Natural killer cell treated with Interleukin-12 subunit alpha and Interleukin-12 subunit beta and Interleukin-15 and Interleukin-18, amount 100 ng/mL, for 72 hours (primary cell): Measurements from ENCODE around the gene EIF4EBP3. TPM values are rescaled to one million over a fixed set of nuclear protein-coding genes. Genes with fewer than 3 reads are reported as not detected.
"Not testable (repeated sequence)": the region's sequence is repeated elsewhere in the genome, so short reads cannot be mapped to it uniquely, and the experiment has no call there.

ENCODE experiments used
- ATAC-seq, 2 donors: fragments of 150-1000 bp; cut with Tn5 transposase in 1 of 2; sonication (Bioruptor Pico), chemical (Tn5 transposase) in 1 of 2; 2 replicates each; pipeline ENCODE4 v1.10.0; 2021
- DNase-seq: peaks from one replicate; pipeline ENCODE4 v3.0.0; 2022; ENCODE audit warnings: low spot score
- H3K27ac Mint-ChIP-seq, 2 donors: 1 replicate in 1 of 2; 2 replicates in 1 of 2; pipeline ENCODE4 v1.8.0; 2022; ENCODE audit warnings: mixed read lengths in 2 of 2, mild to moderate bottlenecking in 1 of 2, moderate library complexity in 1 of 2
- H3K27me3 Mint-ChIP-seq, 2 donors: 1 replicate in 1 of 2; 2 replicates in 1 of 2; pipeline ENCODE4 v1.8.0; 2022; ENCODE audit warnings: mixed read lengths in 2 of 2
- H3K36me3 Mint-ChIP-seq: one replicate; pipeline ENCODE4 v1.8.0; 2022; ENCODE audit warnings: mixed read lengths
- H3K4me1 Mint-ChIP-seq, 2 donors: 1 replicate in 1 of 2; 2 replicates in 1 of 2; pipeline ENCODE4 v1.8.0; 2022; ENCODE audit warnings: low read depth in 2 of 2, mixed read lengths in 2 of 2, mild to moderate bottlenecking in 1 of 2
- H3K4me3 Mint-ChIP-seq: one replicate; pipeline ENCODE4 v1.8.0; 2022; ENCODE audit warnings: mixed read lengths
- H3K9me3 Mint-ChIP-seq: 2 replicates; pipeline ENCODE4 v1.8.0; 2022; ENCODE audit warnings: mixed read lengths
- total RNA-seq, 2 donors: library from RNA; stranded (reverse); gene quantifications; one replicate each; pipeline ENCODE4 v1.2.3, GENCODE V29; 2022

The EIF4EBP3 gene
- total RNA-seq, 2 donors from 2014 or later: 7.0 to 8.6 TPM

- H3K4me1 Mint-ChIP-seq: peaks cover 7 to 12% of the 10 kb centered on the region in 2 donors
- H3K9me3 Mint-ChIP-seq: no peaks in the 10 kb centered on the region
- H3K27ac Mint-ChIP-seq: no peak overlapping the region
- no peak overlapping the region for H3K4me3 Mint-ChIP-seq
- H3K27me3 Mint-ChIP-seq: no peaks in the 10 kb centered on the region
- no peaks in the 10 kb centered on the region for H3K36me3 Mint-ChIP-seq
- no peak for ATAC-seq
- peak; percentile 5 for DNase-seq
Observed at GRCh38 chr5:140574165-140574564, 26.7 kb downstream of the EIF4EBP3 start.

GRCh38 chr5:140575309-140575708 lies 27.8 kb downstream of the EIF4EBP3 start:
- Mint-ChIP-seq H3K9me3 (no peaks in the 10 kb centered on the region), H3K4me3 (no peak overlapping the region), H3K4me1 (peaks cover 2 to 3% of the 10 kb centered on the region in 2 donors), H3K36me3 (no peaks in the 10 kb centered on the region), H3K27me3 (no peaks in the 10 kb centered on the region), H3K27ac (no peak overlapping the region)
- ATAC-seq: no peak
- DNase-seq: no peak

GRCh38 chr5:140576776-140577201 lies 29.3 kb downstream of the EIF4EBP3 start:
- Mint-ChIP-seq H3K4me3 (no peak overlapping the region), H3K27me3 (peaks cover 3 to 7% of the 10 kb centered on the region in 2 donors), H3K9me3 (no peaks in the 10 kb centered on the region), H3K27ac (no peak overlapping the region), H3K36me3 (no peaks in the 10 kb centered on the region), H3K4me1 (no peaks in the 10 kb centered on the region)
- ATAC-seq (no peak), DNase-seq (no peak)

- not testable (repeated sequence) for DNase-seq, H3K36me3 Mint-ChIP-seq, ATAC-seq, H3K4me3 Mint-ChIP-seq, H3K27ac Mint-ChIP-seq, H3K4me1 Mint-ChIP-seq, H3K9me3 Mint-ChIP-seq
- peaks cover 7 to 11% of the 10 kb centered on the region in 2 donors for H3K27me3 Mint-ChIP-seq
Observed at GRCh38 chr5:140579188-140579747, 31.8 kb downstream of the EIF4EBP3 start.

GRCh38 chr5:140587495-140587894 lies 40.0 kb downstream of the EIF4EBP3 start:
- H3K4me3 Mint-ChIP-seq: no peak overlapping the region

GRCh38 chr5:140588311-140589070 lies 41.0 kb downstream of the EIF4EBP3 start:
- DNase-seq (no peak), ATAC-seq (no peak)
- Mint-ChIP-seq H3K27ac (no peak overlapping the region), H3K36me3 (no peaks in the 10 kb centered on the region), H3K4me3 (no peak overlapping the region), H3K27me3 (peaks cover 0 to 10% of the 10 kb centered on the region in 2 donors), H3K9me3 (no peaks in the 10 kb centered on the region), H3K4me1 (no peaks in the 10 kb centered on the region)

More at GRCh38 chr5:140587495-140587894, 40.0 kb downstream of the EIF4EBP3 start:
- Mint-ChIP-seq H3K4me1 (no peaks in the 10 kb centered on the region), H3K36me3 (no peaks in the 10 kb centered on the region), H3K27me3 (peaks cover 0 to 15% of the 10 kb centered on the region in 2 donors), H3K9me3 (no peaks in the 10 kb centered on the region), H3K27ac (no peak overlapping the region)
- DNase-seq (no peak), ATAC-seq (no peak)

GRCh38 chr5:140590861-140591260 lies 43.4 kb downstream of the EIF4EBP3 start:
- no peak overlapping the region for H3K4me3 Mint-ChIP-seq
- peaks cover 0 to 7% of the 10 kb centered on the region in 2 donors for H3K27me3 Mint-ChIP-seq
- H3K36me3 Mint-ChIP-seq: no peaks in the 10 kb centered on the region
- H3K9me3 Mint-ChIP-seq: no peaks in the 10 kb centered on the region
- no peak overlapping the region for H3K27ac Mint-ChIP-seq
- no peak for ATAC-seq
- no peaks in the 10 kb centered on the region for H3K4me1 Mint-ChIP-seq
- no peak for DNase-seq

- ATAC-seq (peak in 1 of 2 donors; percentile 11), DNase-seq (no peak)
- H3K27ac Mint-ChIP-seq: no peak overlapping the region
- H3K27me3 Mint-ChIP-seq: peaks cover 0 to 3% of the 10 kb centered on the region in 2 donors
- no peaks in the 10 kb centered on the region for H3K4me1 Mint-ChIP-seq
- no peaks in the 10 kb centered on the region for H3K9me3 Mint-ChIP-seq
- no peak overlapping the region for H3K4me3 Mint-ChIP-seq
- H3K36me3 Mint-ChIP-seq: no peaks in the 10 kb centered on the region
Observed at GRCh38 chr5:140591747-140592372, 44.4 kb downstream of the EIF4EBP3 start.

- H3K27ac Mint-ChIP-seq, H3K4me1 Mint-ChIP-seq, H3K36me3 Mint-ChIP-seq, H3K9me3 Mint-ChIP-seq, H3K4me3 Mint-ChIP-seq, H3K27me3 Mint-ChIP-seq, ATAC-seq, DNase-seq: not testable (repeated sequence)
Observed at GRCh38 chr5:140593070-140593469, 45.6 kb downstream of the EIF4EBP3 start.

- Mint-ChIP-seq H3K27ac (no peak overlapping the region), H3K27me3 (peaks cover 0 to 3% of the 10 kb centered on the region in 2 donors), H3K4me1 (no peaks in the 10 kb centered on the region), H3K4me3 (no peak overlapping the region), H3K36me3 (no peaks in the 10 kb centered on the region), H3K9me3 (no peaks in the 10 kb centered on the region)
- ATAC-seq (peak in 1 of 2 donors; percentile 46), DNase-seq (no peak)
Observed at GRCh38 chr5:140594169-140594568, 46.7 kb downstream of the EIF4EBP3 start.

- DNase-seq: no peak
- no peaks in the 10 kb centered on the region for H3K9me3 Mint-ChIP-seq
- no peak for ATAC-seq
- no peak overlapping the region for H3K27ac Mint-ChIP-seq
- H3K36me3 Mint-ChIP-seq: no peaks in the 10 kb centered on the region
- peaks cover 0 to 2% of the 10 kb centered on the region in 2 donors for H3K27me3 Mint-ChIP-seq
- H3K4me1 Mint-ChIP-seq: no peaks in the 10 kb centered on the region
- no peak overlapping the region for H3K4me3 Mint-ChIP-seq
Observed at GRCh38 chr5:140595538-140596300, 48.3 kb downstream of the EIF4EBP3 start.

- H3K4me1 Mint-ChIP-seq: no peaks in the 10 kb centered on the region
- no peaks in the 10 kb centered on the region for H3K9me3 Mint-ChIP-seq
- no peaks in the 10 kb centered on the region for H3K36me3 Mint-ChIP-seq
- no peak for ATAC-seq
- H3K27me3 Mint-ChIP-seq: peaks cover 0 to 2% of the 10 kb centered on the region in 2 donors
- no peak for DNase-seq
- H3K27ac Mint-ChIP-seq: no peak overlapping the region
- no peak overlapping the region for H3K4me3 Mint-ChIP-seq
Observed at GRCh38 chr5:140596321-140596741, 48.9 kb downstream of the EIF4EBP3 start.

GRCh38 chr5:140598836-140599235 lies 51.4 kb downstream of the EIF4EBP3 start:
- Mint-ChIP-seq H3K27ac (no peak overlapping the region), H3K9me3 (no peaks in the 10 kb centered on the region), H3K4me1 (no peaks in the 10 kb centered on the region), H3K36me3 (no peaks in the 10 kb centered on the region), H3K4me3 (no peak overlapping the region), H3K27me3 (peaks cover 0 to 2% of the 10 kb centered on the region in 2 donors)
- ATAC-seq (no peak), DNase-seq (no peak)
